Upper lobe of left lung (tissue), 4 donors: ENCODE measurements around the gene ANP32A.
"Not testable (repeated sequence)": the region's sequence is repeated elsewhere in the genome, so short reads cannot be mapped to it uniquely, and the experiment has no call there.

ENCODE experiments used
- POLR2A ChIP-seq, 4 donors: fragments of 450-650 bp; IDR thresholded peaks; one replicate each; pipeline ENCODE4 v1.5.1; 2016 to 2017; ENCODE audit warnings: antibody characterized with exemption in 4 of 4, mild to moderate bottlenecking in 2 of 4
- TF ChIP-seq, protein P1 (sequence below), 6 experiments: fragments of 450-650 bp in 4 of 6; fragments of 200-600 bp in 2 of 6; sonication (generic) in 2 of 6; IDR thresholded peaks; one replicate each; pipeline ENCODE4 v1.5.1; 2016 to 2019; ENCODE audit warnings: antibody characterized with exemption in 6 of 6

DNA sequence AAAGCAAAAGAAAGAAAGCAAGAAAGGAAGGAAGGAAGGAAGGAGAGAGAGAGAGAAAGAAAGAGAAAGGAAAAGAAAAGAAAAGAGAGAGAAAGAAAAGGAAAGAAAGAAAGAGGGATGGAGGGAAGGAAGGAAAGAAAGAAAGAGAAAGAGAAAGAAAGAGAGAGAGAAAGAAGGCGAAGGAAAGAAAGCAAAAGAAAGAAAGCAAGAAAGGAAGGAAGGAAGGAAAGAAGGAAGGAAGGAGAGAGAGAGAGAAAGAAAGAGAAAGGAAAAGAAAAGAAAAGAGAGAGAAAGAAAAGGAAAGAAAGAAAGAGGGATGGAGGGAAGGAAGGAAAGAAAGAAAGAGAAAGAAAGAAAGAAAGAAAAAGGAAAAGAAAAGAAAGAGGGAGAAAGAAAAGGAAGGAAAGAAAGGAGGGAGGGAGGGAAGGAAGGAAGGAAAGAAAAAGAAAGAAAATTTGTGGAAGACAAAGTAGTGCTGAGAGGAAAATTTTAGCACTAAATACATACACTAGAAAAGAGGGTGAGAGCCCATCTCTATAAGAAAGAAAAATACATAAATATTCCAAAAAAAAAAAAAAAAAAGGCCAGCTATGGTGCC is 60.6 kb downstream of the ANP32A start:
- TF ChIP-seq, protein P1, sequence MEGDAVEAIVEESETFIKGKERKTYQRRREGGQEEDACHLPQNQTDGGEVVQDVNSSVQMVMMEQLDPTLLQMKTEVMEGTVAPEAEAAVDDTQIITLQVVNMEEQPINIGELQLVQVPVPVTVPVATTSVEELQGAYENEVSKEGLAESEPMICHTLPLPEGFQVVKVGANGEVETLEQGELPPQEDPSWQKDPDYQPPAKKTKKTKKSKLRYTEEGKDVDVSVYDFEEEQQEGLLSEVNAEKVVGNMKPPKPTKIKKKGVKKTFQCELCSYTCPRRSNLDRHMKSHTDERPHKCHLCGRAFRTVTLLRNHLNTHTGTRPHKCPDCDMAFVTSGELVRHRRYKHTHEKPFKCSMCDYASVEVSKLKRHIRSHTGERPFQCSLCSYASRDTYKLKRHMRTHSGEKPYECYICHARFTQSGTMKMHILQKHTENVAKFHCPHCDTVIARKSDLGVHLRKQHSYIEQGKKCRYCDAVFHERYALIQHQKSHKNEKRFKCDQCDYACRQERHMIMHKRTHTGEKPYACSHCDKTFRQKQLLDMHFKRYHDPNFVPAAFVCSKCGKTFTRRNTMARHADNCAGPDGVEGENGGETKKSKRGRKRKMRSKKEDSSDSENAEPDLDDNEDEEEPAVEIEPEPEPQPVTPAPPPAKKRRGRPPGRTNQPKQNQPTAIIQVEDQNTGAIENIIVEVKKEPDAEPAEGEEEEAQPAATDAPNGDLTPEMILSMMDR (IDR thresholded peaks at IDR 0.05) = not testable (repeated sequence)
- not testable (repeated sequence) for TF ChIP-seq POLR2A (IDR thresholded peaks at IDR 0.05)
